ENCODE data around the gene CTXND1. TPM values are rescaled to one million over a fixed set of nuclear protein-coding genes. Genes with fewer than 3 reads are reported as not detected.

Gene CTXND1
- total RNA-seq, 1 experiment from 2014 or later, result not detected

DNA sequence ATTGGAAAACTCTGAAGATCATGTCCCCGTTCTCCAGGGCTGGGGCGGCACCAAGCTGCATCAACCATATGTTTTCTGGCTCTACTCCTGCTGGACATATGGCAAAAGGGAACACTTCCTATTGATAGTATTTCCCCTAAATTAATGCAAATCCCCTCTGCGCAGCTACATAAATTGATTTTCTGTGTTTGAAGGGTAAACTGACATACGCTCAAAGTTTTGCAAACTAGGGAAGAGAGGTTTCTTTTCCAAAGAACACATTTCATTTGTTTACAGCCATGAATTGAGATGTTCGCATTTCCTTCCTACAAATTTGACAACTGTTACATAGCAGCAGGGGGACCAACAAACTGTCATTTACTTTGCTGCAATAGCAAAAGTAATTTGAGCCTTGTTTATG is 35.9 kb downstream of the CTXND1 start:
- H3K36me3 Mint-ChIP-seq (ENCODE audit: insufficient read depth, unreplicated experiment), result no peaks in the 10 kb centered on the region
- H3K27me3 Mint-ChIP-seq (ENCODE audit: insufficient read depth, unreplicated experiment), result no peaks in the 10 kb centered on the region
- no peak for DNase-seq (ENCODE audit: unreplicated experiment)
- CTCF ChIA-PET, result no interaction called here
- TF ChIP-seq, protein P1, sequence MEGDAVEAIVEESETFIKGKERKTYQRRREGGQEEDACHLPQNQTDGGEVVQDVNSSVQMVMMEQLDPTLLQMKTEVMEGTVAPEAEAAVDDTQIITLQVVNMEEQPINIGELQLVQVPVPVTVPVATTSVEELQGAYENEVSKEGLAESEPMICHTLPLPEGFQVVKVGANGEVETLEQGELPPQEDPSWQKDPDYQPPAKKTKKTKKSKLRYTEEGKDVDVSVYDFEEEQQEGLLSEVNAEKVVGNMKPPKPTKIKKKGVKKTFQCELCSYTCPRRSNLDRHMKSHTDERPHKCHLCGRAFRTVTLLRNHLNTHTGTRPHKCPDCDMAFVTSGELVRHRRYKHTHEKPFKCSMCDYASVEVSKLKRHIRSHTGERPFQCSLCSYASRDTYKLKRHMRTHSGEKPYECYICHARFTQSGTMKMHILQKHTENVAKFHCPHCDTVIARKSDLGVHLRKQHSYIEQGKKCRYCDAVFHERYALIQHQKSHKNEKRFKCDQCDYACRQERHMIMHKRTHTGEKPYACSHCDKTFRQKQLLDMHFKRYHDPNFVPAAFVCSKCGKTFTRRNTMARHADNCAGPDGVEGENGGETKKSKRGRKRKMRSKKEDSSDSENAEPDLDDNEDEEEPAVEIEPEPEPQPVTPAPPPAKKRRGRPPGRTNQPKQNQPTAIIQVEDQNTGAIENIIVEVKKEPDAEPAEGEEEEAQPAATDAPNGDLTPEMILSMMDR (IDR thresholded peaks at IDR 0.05; ENCODE audit: unreplicated experiment), result no peak
- no peak overlapping the region for H3K4me3 Mint-ChIP-seq (ENCODE audit: unreplicated experiment)
- intact Hi-C loops (cut with micrococcal nuclease), result no loop called here
- H3K4me1 Mint-ChIP-seq (ENCODE audit: insufficient read depth, unreplicated experiment), result peaks cover 13% of the 10 kb centered on the region
- no TSS peak for BruUV-seq (replicated peaks)
- no peak overlapping the region for H3K27ac Mint-ChIP-seq (ENCODE audit: low read depth, unreplicated experiment)
- peaks cover 12% of the 10 kb centered on the region for H3K9me3 Mint-ChIP-seq (ENCODE audit: unreplicated experiment)
- POLR2A ChIA-PET, result interaction anchor here (0.6 kb wide), 1 partner anchor 92 kb away, joined by 3 read pairs; no protein-coding TSS in a partner anchor

DNA sequence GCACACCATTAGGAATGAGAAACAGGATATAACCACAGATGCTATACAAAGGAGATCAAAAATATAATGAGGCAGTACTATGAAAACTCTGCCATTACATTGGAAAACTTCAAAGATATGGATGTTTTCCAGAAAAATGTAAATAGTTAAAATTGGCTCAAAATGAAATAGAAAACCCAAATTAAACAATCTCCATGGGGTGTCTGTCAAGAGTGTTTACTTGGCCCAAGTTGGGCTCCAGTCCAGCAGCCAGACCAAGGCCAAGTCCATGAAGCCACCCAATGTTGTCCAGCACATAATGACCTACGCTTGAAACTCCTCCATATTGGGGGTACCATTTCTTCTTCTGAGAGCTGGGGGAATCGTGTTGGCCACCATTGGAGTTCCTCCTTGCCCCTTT is 37.1 kb downstream of the CTXND1 start:
- Mint-ChIP-seq H3K4me3 (ENCODE audit: unreplicated experiment) (no peak overlapping the region), H3K4me1 (ENCODE audit: insufficient read depth, unreplicated experiment) (peaks cover 13% of the 10 kb centered on the region), H3K27ac (ENCODE audit: low read depth, unreplicated experiment) (no peak overlapping the region), H3K9me3 (ENCODE audit: unreplicated experiment) (peaks cover 12% of the 10 kb centered on the region), H3K36me3 (ENCODE audit: insufficient read depth, unreplicated experiment) (no peaks in the 10 kb centered on the region), H3K27me3 (ENCODE audit: insufficient read depth, unreplicated experiment) (no peaks in the 10 kb centered on the region)
- DNase-seq (ENCODE audit: unreplicated experiment), result no peak
- ChIA-PET CTCF (no interaction called here), POLR2A (no interaction called here)
- intact Hi-C loops (cut with micrococcal nuclease), result no loop called here
- BruUV-seq (replicated peaks), result no TSS peak
- TF ChIP-seq, protein P1 (IDR thresholded peaks at IDR 0.05; ENCODE audit: unreplicated experiment), result no peak

DNA sequence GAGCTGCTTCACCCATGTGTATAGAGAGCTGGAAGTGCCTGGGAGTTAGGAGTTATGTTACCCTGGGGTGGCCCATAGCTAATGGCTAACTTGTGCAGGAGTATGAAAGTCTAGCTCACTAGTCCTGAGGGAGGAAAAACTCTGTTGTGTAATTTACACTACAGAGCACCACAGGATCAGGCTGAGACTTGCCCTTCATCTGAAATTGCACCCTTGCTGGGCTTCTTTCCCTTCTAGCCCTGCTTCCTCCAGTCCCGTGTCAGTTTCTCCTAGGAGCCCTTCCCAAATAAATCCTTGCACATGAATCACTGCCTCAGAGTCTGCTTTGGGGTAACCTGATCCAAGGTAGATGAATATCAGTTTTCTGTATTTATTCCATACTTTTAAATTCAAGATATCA is 40.0 kb downstream of the CTXND1 start:
- TF ChIP-seq, protein P1 (IDR thresholded peaks at IDR 0.05; ENCODE audit: unreplicated experiment), result no peak
- no peak overlapping the region for H3K27ac Mint-ChIP-seq (ENCODE audit: low read depth, unreplicated experiment)
- no TSS peak for BruUV-seq (replicated peaks)
- intact Hi-C loops (cut with micrococcal nuclease), result no loop called here
- ChIA-PET CTCF (interaction anchor here (0.6 kb wide), 1 partner anchor 12 kb away, joined by 3 read pairs; no protein-coding TSS in a partner anchor), POLR2A (interaction anchor here (1.0 kb wide), 1 partner anchor 151 kb away, joined by 4 read pairs; no protein-coding TSS in a partner anchor)
- H3K4me1 Mint-ChIP-seq (ENCODE audit: insufficient read depth, unreplicated experiment), result peaks cover 19% of the 10 kb centered on the region
- DNase-seq (ENCODE audit: unreplicated experiment), result peak; percentile 76
- H3K4me3 Mint-ChIP-seq (ENCODE audit: unreplicated experiment), result no peak overlapping the region
- peaks cover 12% of the 10 kb centered on the region for H3K9me3 Mint-ChIP-seq (ENCODE audit: unreplicated experiment)
- no peaks in the 10 kb centered on the region for H3K27me3 Mint-ChIP-seq (ENCODE audit: insufficient read depth, unreplicated experiment)
- H3K36me3 Mint-ChIP-seq (ENCODE audit: insufficient read depth, unreplicated experiment), result no peaks in the 10 kb centered on the region

DNA sequence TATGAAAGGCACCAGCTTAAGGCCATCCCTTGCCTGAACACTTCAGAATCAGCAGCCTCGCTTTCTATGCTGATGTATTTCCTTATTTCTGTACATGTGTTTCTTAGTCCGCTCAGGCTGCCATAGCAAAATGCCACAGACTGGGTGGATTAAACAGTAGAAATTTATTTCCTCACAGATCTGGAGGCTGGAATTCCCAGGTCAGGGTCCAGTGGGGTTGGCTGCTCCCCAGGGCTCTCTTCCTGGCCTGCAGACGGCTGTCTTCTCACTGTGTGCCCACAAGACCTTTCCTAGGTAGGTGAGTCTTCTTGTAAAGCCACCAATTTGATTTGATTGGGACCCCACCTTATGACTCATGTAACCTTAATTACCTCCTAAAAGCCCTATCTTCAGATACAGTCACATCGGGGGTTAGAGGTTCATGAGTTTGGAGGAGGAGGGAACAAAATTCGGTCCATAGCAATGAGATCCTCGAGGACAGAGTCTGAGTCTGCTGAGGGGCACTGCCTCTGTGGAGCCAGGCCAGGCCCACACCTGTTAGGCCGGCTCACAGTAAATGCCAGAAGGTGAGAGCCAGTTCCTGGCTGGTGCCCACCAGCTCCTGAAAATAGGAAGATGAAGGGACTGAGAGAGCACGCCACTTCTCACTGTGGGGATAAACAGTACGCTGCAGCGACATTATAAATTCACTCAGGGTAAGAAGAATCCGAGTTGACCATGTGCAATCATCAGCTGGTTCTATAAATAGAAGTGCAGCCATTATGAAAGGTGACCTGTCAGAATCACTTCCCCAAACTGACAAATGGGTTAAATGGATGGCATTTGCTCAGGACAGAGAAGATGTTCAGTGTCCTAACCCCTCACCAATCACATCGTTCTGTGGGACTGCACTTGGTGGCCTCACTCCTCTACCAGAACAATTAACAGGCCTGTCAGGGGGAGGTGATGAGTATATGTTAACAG is 41.1 kb downstream of the CTXND1 start:
- ChIA-PET CTCF (no interaction called here), POLR2A (interaction anchor here (0.6 kb wide), 1 partner anchor 717 kb away, joined by 3 read pairs; no protein-coding TSS in a partner anchor)
- TF ChIP-seq, protein P1 (IDR thresholded peaks at IDR 0.05; ENCODE audit: unreplicated experiment), result no peak
- Mint-ChIP-seq H3K4me3 (ENCODE audit: unreplicated experiment) (no peak overlapping the region), H3K27ac (ENCODE audit: low read depth, unreplicated experiment) (no peak overlapping the region), H3K27me3 (ENCODE audit: insufficient read depth, unreplicated experiment) (no peaks in the 10 kb centered on the region), H3K9me3 (ENCODE audit: unreplicated experiment) (peaks cover 12% of the 10 kb centered on the region), H3K36me3 (ENCODE audit: insufficient read depth, unreplicated experiment) (no peaks in the 10 kb centered on the region), H3K4me1 (ENCODE audit: insufficient read depth, unreplicated experiment) (peaks cover 19% of the 10 kb centered on the region)
- intact Hi-C loops (cut with micrococcal nuclease), result no loop called here
- no peak for DNase-seq (ENCODE audit: unreplicated experiment)
- BruUV-seq (replicated peaks), result no TSS peak
